SK-N-MC (cell line): ENCODE results near the gene ANKMY1.

Experiments used
- DNase-seq: peaks from one replicate; pipeline ENCODE4 v3.0.0-alpha.2; 2011; ENCODE audit warnings: low read depth, low spot score
- H3K27ac ChIP-seq: fragments of 200-600 bp; sonication (generic); 2 replicates; pipeline ENCODE4 v1.5.1; 2016; ENCODE audit warnings: mixed run types
- H3K36me3 ChIP-seq: fragments of 200-600 bp; sonication (generic); 2 replicates; pipeline ENCODE4 v1.6.1; 2017; ENCODE audit warnings: antibody characterized with exemption, low read length, mixed read lengths; ENCODE audit not compliant: insufficient read depth
- H3K4me3 ChIP-seq: fragments of 200-600 bp; sonication (generic); 2 replicates; pipeline ENCODE4 v1.5.1; 2016
- H3K9ac ChIP-seq: fragments of 200-600 bp; sonication (generic); 2 replicates; pipeline ENCODE4 v1.8.0; 2017; ENCODE audit warnings: mixed run types, mixed read lengths; ENCODE audit not compliant: insufficient read length
- H3K9me3 ChIP-seq: fragments of 200-600 bp; sonication (generic); 2 replicates; pipeline ENCODE4 v1.6.1; 2017; ENCODE audit warnings: low read depth, mild to moderate bottlenecking, antibody characterized with exemption, low read length, moderate library complexity, mixed read lengths
- EZH2 ChIP-seq: fragments of 200-600 bp; sonication (generic); IDR thresholded peaks from one replicate; pipeline ENCODE4 v1.6.1; 2017; ENCODE audit warnings: antibody characterized with exemption
- FOXP2 ChIP-seq: optimal IDR thresholded peaks from 2 replicates; pipeline ENCODE3; 2011; ENCODE audit warnings: mild to moderate bottlenecking, moderate library complexity; ENCODE audit not compliant: insufficient read depth; ENCODE audit errors: extremely low read length, control extremely low read depth
- POLR2AphosphoS5 ChIP-seq: IDR thresholded peaks from 2 replicates; pipeline ENCODE4 v1.6.1; 2012; ENCODE audit warnings: mild to moderate bottlenecking, low read depth, low read length, borderline replicate concordance

The ANKMY1 gene

DNA sequence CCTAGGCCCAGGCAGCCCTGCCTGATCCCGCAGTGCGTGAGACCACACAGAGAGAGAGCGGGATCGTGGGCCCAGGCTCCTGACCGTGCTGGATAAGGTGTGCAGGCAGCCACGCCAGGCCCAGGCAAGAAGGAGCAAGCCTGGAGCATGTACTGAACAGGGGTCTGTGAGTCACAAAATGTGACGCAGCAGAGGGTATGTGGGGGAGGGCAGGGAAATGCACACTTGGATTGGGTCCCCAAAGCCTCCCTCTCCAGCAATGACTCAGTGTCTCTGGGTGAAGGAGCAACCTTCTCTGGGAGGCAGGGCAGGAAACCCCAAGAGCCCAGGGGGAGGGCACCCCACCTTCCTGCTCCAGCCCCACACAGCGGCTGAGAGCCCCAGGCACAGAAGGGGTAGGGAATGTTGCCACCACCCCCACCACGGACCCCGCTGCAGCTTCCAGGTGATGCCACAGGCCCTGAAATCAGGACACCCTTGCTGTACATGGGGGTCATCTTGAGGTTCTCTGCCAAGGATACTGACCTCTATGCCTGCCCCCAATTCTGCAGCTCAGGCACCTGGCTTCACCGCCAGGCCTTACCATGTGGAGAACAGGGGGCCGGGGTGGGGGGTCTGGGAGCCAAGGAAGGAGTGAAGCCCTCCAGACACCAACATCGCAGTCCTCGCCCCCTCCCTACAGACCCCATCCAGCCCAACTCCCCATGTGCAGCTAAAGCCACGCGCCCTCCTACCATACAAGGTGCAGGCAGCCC is 123.6 kb downstream of the ANKMY1 start:
- no peak overlapping the region for H3K9ac ChIP-seq
- no peak for DNase-seq
- H3K36me3 ChIP-seq: no peaks in the 10 kb centered on the region
- H3K4me3 ChIP-seq: peak overlapping the region; percentile 88
- H3K27ac ChIP-seq: no peak overlapping the region
- no peaks in the 10 kb centered on the region for H3K9me3 ChIP-seq
- TF ChIP-seq FOXP2 (no peak), POLR2AphosphoS5 (no peak), EZH2 (no peak)

DNA sequence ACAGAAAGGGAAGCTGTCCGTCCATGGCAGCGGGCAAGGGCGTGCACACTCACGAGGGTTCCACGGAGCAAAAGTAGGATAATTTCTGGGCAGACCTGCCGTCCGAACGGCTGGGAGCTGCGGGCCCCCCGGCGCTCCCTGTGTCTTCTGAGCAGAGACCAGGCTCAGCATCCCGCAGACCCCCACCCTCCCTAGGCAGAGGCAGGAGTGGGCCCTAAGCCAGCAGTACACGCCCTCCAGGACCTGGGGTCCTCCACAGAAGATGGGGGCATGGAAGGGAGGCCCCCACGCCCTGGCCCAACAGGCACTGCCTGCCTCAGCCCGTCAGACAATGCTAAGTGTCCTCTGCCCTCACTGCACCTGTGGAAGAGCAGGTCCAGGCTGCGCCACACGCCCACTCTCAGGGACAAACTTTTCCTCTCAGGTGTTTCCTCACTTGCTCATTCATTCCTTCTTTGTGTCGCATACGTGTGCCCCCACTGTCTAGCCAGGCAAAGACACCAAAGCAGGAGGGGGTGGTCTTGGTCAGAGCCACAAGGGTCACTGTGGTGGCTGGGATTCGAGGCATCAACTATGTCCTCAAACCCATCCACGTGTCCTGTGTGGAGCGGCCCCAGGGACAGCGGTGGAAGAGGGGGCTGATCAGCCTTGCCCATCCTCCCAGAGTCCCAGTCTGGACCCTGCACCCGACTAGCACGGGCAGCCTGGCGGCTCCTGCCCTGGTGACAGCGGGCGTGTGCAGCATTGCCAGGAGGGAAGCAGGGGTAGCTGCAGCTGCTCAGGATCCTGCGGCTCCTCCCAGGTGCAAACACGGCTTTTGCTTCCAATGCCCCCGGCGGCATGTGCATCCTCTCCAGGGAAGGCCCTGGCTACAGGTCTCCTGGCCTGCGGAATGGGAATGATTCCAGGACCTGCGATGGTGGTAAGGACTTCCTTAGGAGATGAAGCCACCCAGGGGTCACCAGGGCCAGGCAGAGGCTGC is 124.7 kb downstream of the ANKMY1 start:
- no peak for DNase-seq

DNA sequence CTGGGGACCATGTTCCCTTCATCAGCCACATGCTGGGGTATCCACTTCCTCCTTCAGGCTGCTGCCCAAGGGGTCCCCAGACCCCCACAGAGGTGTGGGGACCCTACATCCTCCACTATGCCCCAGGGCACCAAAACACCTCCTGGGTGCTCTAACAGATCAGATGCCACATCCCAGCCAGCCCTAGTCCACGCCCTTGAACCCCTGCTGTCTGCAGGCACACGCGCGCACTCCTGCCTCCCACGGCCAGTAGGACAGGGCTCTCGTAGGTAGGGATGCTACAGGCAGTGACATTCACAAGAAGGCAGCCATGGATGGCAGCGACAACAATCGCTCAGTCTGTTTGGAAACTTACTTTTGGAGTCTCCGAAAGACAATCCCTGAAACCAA is 125.4 kb downstream of the ANKMY1 start:
- no peak overlapping the region for H3K9ac ChIP-seq
- H3K9me3 ChIP-seq: no peaks in the 10 kb centered on the region
- no peaks in the 10 kb centered on the region for H3K36me3 ChIP-seq
- H3K27ac ChIP-seq: no peak overlapping the region
- DNase-seq: no peak
- TF ChIP-seq POLR2AphosphoS5 (no peak), EZH2 (no peak), FOXP2 (no peak)
- H3K4me3 ChIP-seq: no peak overlapping the region

More for the DNA sequence above, 124.7 kb downstream of the ANKMY1 start:
- Histone ChIP-seq H3K9me3 (no peaks in the 10 kb centered on the region), H3K27ac (no peak overlapping the region), H3K9ac (no peak overlapping the region), H3K36me3 (no peaks in the 10 kb centered on the region), H3K4me3 (no peak overlapping the region)
- TF ChIP-seq POLR2AphosphoS5: no peak
- TF ChIP-seq EZH2: no peak
- TF ChIP-seq FOXP2: no peak

DNA sequence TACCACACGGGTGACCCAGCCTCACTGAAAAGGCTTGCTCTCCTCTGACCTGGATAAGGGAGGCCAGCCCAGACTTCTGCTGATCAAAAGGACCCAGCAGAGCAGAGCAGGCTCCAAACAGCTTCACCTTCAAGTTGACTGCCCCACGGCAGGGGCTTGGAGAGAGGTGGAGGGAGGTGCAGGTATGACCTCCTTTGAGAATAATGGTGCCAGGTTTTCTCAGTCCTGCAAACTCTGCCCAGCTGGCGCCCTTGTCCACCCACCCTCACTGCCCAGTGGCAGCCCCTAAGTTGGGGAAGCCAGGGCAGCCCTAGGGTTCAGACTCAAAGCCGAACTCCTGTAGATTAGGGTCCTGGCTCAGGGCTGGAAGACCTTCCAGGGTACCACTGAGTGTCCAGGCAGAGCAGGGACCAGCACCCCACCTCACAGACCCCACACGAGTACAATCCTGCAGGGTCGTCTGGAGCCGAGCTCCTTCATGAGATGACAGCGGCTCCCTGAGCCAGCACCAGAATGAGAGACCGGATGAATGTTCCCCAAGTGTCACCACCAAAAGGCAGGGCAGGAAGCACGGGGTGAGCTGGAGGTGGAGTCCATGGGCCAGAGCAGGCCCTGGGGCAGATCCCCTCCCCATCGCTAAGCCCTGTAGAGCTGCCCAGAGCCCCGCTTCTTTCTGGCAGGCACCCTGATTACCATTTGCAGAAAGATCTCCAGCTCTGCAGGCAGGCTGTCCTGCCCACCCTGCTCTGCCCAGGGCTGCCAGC is 125.9 kb downstream of the ANKMY1 start:
- TF ChIP-seq POLR2AphosphoS5: no peak
- no peak for TF ChIP-seq FOXP2
- no peak overlapping the region for H3K27ac ChIP-seq
- H3K4me3 ChIP-seq: no peak overlapping the region
- H3K9me3 ChIP-seq: no peaks in the 10 kb centered on the region
- no peak overlapping the region for H3K9ac ChIP-seq
- H3K36me3 ChIP-seq: no peaks in the 10 kb centered on the region
- DNase-seq: no peak

DNA sequence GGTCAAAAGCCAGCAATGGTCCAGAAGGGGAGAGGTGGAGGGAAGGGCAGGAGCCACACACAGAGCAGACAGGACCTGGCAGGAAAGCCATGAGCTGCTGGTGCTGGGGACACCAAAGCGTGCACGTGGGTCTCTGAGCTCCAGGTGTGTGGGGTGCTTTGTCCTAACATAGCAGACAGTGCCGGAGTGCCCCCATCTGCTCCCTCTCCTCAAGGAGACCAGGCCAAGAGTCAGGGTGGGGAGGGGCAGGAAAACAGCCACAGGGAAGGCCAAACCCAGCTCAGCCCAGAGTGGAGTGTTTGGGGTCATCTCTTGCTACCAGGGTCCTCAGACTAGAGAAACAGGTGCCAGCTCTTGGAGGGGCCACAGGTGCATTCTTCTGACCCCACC is 126.5 kb downstream of the ANKMY1 start:
- TF ChIP-seq POLR2AphosphoS5: no peak
- no peak for TF ChIP-seq EZH2
- no peak for TF ChIP-seq FOXP2
- H3K9ac ChIP-seq: no peak overlapping the region
- no peak overlapping the region for H3K27ac ChIP-seq
- H3K4me3 ChIP-seq: no peak overlapping the region
- DNase-seq: no peak
- no peaks in the 10 kb centered on the region for H3K9me3 ChIP-seq
- H3K36me3 ChIP-seq: no peaks in the 10 kb centered on the region

DNA sequence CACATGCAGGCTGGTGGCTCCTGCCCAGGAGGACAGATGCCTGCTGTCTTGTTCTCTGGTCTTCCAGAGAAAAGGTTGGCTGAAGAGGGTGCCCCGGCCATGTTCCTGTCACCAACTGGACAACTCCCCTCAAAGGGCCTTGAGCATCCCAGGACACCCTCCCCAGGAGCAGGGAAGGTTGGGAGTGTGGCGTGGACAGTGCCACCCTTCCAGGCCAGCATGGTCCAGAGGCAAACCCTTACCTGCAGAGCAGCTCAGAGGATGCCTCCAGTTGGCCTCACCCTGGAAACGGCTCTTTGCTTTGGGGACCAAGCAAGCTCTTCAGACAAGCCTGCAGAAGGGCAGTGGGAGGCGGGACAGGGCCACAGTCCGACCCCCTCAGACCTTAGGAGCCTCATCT is 127.2 kb downstream of the ANKMY1 start:
- H3K9ac ChIP-seq: no peak overlapping the region
- H3K27ac ChIP-seq: no peak overlapping the region
- TF ChIP-seq POLR2AphosphoS5 (no peak), EZH2 (no peak), FOXP2 (no peak)
- no peaks in the 10 kb centered on the region for H3K9me3 ChIP-seq
- no peaks in the 10 kb centered on the region for H3K36me3 ChIP-seq
- H3K4me3 ChIP-seq: no peak overlapping the region
- DNase-seq: no peak

DNA sequence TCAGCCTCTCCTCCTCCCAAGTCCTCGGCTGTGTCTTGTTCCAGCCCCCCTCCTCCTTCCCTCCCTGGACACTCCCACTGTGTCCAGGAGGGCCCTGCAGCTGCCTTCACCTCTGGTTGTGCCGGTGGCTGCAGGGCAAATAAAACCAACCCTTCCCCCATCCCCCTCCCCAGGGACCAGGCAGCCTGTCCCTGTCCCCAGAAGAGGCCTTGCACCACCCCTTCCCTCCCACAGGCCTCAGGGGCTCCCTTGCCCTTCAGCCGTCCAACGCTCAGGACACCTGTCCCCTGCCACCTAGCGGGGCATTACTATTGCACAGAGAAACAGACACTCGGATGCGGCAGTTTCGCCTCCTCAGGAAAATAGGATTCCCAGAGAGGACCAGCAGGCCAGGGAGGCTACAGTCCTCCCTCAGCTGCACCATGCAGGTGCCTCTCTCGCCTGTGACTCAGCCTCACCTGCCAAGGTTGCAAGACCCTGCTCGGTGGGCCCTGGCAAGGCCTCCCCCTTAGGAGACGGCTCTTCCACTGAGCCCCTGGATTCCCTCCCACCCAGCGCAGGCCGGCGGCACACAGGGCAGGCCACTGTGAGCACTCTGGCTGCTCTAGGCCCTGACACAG is 127.8 kb downstream of the ANKMY1 start:
- DNase-seq: no peak
- Histone ChIP-seq H3K9ac (no peak overlapping the region), H3K27ac (no peak overlapping the region), H3K4me3 (no peak overlapping the region), H3K9me3 (no peaks in the 10 kb centered on the region), H3K36me3 (no peaks in the 10 kb centered on the region)
- TF ChIP-seq POLR2AphosphoS5: no peak
- TF ChIP-seq EZH2: no peak
- TF ChIP-seq FOXP2: no peak
